ENCODE results near the gene YPEL2.

DNA sequence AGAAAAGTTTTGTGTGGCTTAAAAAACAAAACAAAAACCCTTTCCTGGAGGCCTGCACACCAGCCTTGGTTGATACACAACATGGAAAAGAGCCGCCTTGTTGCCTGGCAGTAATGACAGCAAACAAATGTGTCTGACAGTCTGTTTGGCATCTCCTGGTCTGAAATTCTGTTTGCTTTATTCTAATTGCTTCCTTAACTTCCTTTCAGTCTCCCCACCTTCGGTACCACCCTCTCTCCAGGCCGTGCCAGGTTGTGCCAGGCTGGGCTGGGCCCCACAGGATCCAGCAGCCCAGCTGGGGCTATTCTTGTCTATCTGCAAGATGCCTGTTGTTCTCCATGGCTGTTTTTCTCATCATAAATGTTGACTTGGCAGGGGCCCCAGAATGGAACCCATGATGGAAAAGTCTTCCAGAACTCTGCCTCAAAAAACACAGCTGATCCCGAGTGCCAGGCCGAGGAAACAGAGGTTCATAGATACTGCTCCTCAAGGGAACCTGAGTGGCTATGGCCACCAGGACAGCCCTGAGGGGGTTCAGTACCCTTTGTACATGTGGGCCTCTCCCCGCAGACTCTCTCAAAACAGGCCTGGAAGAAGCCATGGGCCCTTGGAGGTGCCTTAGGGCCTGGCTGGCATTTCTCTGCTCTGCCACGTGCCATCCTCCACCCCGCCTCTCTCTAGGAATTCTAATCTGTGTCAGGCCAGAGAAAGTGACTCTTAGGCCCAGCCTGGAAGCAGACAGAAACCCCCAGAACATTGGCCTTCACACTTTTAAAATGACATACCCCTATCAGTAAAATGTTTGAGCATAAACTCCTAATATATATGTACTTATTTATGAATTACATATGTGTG is 50.5 kb downstream of the YPEL2 start:
- TF ChIP-seq POLR2A (IDR thresholded peaks at IDR 0.05; ENCODE audit: low read depth, low read length) (no peak), POLR2AphosphoS5 (IDR thresholded peaks at IDR 0.05; ENCODE audit: low read depth, low read length) (no peak)

All from GM12892 (cell line).